Nephron progenitor cell (in vitro differentiated cells): ENCODE measurements around the gene SHLD3.
"Not testable (repeated sequence)": the region's sequence is repeated elsewhere in the genome, so short reads cannot be mapped to it uniquely, and the experiment has no call there.

Experiments
- DNase-seq: peaks from one replicate; pipeline ENCODE4 v3.0.0; 2021
- H3K27ac Mint-ChIP-seq: 2 replicates; pipeline ENCODE4 v1.8.0; 2021; ENCODE audit warnings: mild to moderate bottlenecking, moderate library complexity, mixed read lengths
- H3K27me3 Mint-ChIP-seq: 2 replicates; pipeline ENCODE4 v1.8.0; 2021; ENCODE audit warnings: mild to moderate bottlenecking, low read depth, mixed read lengths; ENCODE audit not compliant: poor library complexity
- H3K36me3 Mint-ChIP-seq: 2 replicates; pipeline ENCODE4 v1.8.0; 2021; ENCODE audit warnings: low read depth, mixed read lengths
- H3K4me1 Mint-ChIP-seq: 2 replicates; pipeline ENCODE4 v1.8.0; 2021; ENCODE audit warnings: mixed read lengths
- H3K4me3 Mint-ChIP-seq: 2 replicates; pipeline ENCODE4 v1.8.0; 2021; ENCODE audit warnings: mild to moderate bottlenecking, moderate library complexity, mixed read lengths
- H3K9me3 Mint-ChIP-seq: 2 replicates; pipeline ENCODE4 v1.8.0; 2021; ENCODE audit warnings: mild to moderate bottlenecking, moderate library complexity, mixed read lengths
- CTCF ChIP-seq: fragments of 200-600 bp; sonication (generic); IDR thresholded peaks from 2 replicates; pipeline ENCODE4 v1.5.0; 2021; ENCODE audit warnings: antibody characterized with exemption

The SHLD3 gene

DNA sequence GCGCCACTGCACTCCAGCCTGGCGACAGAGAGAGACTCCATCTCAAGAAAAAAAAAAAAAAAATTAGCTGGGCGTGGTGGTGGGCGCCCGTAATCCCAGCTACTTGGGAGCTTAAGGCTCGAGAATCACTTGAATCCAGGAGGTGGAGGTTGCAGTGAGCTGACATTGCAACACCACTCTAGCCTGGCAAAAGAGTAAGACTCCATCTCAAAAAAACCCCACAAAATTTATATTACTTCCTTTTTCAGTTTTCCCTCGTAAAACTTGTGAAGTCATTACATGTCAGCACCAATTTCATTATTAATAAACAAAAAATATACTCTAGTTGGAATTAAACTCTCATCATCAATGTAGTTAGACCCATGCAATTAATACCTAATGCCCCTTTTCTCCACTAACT lies 43.9 kb downstream of the SHLD3 start:
- no peaks in the 10 kb centered on the region for H3K4me1 Mint-ChIP-seq
- TF ChIP-seq CTCF, result no peak
- H3K27me3 Mint-ChIP-seq, result no peaks in the 10 kb centered on the region
- H3K36me3 Mint-ChIP-seq, result no peaks in the 10 kb centered on the region
- H3K27ac Mint-ChIP-seq, result no peak overlapping the region
- no peak for DNase-seq
- no peaks in the 10 kb centered on the region for H3K9me3 Mint-ChIP-seq
- H3K4me3 Mint-ChIP-seq, result no peak overlapping the region

DNA sequence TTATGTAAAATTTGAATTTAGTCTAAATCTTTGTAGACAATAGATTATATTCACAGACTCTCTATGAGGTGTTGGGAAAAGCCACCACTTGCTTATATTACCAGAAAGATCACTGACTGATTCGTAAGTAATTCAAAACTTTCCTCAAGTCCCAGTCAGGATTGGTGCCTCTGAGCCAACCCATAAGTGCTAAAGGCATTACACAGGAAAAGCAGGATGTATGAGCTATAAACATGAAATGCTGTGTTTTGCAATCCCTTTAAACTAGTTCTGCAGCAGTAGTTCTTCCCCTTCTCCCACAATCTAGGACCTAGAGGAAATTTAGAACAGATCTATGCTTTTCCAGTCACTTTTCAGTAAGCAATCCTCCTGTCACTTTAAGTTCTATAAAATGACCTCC lies 48.0 kb downstream of the SHLD3 start:
- TF ChIP-seq CTCF, result no peak
- no peak overlapping the region for H3K4me3 Mint-ChIP-seq
- no peaks in the 10 kb centered on the region for H3K27me3 Mint-ChIP-seq
- H3K4me1 Mint-ChIP-seq, result no peaks in the 10 kb centered on the region
- no peak for DNase-seq
- H3K27ac Mint-ChIP-seq, result no peak overlapping the region
- H3K36me3 Mint-ChIP-seq, result peaks cover 7% of the 10 kb centered on the region
- no peaks in the 10 kb centered on the region for H3K9me3 Mint-ChIP-seq

DNA sequence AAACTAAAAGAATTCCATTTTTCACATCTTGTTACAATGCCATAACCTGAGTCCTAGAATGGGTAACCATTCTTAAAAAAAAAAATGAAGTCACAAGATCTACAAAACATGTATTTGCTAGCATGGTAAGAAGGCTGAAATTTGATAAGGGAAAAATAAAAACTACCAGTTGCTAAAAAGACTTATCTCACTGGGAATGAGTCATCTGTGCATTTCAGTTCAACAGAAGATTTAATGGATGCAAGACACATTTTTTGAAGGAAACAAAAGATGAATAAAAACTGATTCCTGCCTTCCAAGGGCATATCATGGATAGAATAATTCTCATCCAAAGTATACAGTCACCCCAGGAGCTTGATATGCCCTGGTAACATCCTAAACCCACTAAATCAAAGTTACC lies 49.9 kb downstream of the SHLD3 start:
- Mint-ChIP-seq H3K9me3 (no peaks in the 10 kb centered on the region), H3K36me3 (peaks cover 24% of the 10 kb centered on the region), H3K27ac (peak overlapping the region; percentile 8), H3K27me3 (no peaks in the 10 kb centered on the region), H3K4me1 (no peaks in the 10 kb centered on the region), H3K4me3 (no peak overlapping the region)
- TF ChIP-seq CTCF, result no peak
- no peak for DNase-seq

DNA sequence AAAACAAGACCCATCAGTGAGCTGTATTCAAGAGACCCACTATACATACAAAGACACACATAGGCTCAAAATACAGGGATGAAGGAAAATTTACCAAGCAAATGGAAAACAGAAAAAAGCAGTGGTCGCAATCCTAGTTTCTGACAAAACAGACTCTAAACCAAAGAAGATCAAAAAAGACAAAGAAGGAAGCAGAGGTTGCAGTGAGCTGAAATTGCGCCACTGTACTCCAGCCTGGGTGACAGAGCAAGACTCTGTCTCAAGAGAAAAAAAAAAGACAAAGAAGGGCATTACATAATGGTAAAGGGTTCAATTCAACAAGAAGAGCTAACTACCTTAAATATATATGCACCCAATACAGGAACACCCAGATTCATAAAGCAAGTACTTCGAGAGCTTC lies 51.2 kb downstream of the SHLD3 start:
- not testable (repeated sequence) for H3K4me1 Mint-ChIP-seq, H3K4me3 Mint-ChIP-seq, H3K9me3 Mint-ChIP-seq, H3K27me3 Mint-ChIP-seq, DNase-seq
- Mint-ChIP-seq H3K27ac (peak overlapping the region; percentile 8), H3K36me3 (peaks cover 32% of the 10 kb centered on the region)
